OCI-LY7 (cell line): ENCODE measurements around the gene POLD3. TPM values are rescaled to one million over a fixed set of nuclear protein-coding genes. Genes with fewer than 3 reads are reported as not detected.

ENCODE experiments used
- BruUV-seq: library from RNA; stranded (reverse); fragments of 400-500 nt; replicated peaks from 2 replicates; lab custom pipeline; 2021; lab: Mats Ljungman, UMichigan
- CTCF ChIA-PET: fragments of 300-600 bp; sonication (Branson Sonifier 250); formaldehyde crosslinking; loops from one replicate; lab custom pipeline; 2022; ENCODE audit warnings: antibody characterized with exemption; ENCODE audit not compliant: unreplicated experiment; lab: Charles Lee
- POLR2A ChIA-PET: fragments of 300-600 bp; sonication (Branson Sonifier 250); formaldehyde crosslinking; loops from one replicate; lab custom pipeline; 2022; ENCODE audit warnings: antibody characterized with exemption; lab: Charles Lee
- DNase-seq: peaks from one replicate; pipeline ENCODE4 v3.0.0-alpha.2; 2015; ENCODE audit warnings: low spot score
- H2AFZ ChIP-seq: fragments of 200-600 bp; sonication (generic), shearing (Covaris generic); 2 replicates; pipeline ENCODE4 v1.6.1; 2014; ENCODE audit warnings: mild to moderate bottlenecking, antibody characterized with exemption, low read length, moderate library complexity
- H3K27ac ChIP-seq: fragments of 200-600 bp; sonication (generic); 2 replicates; pipeline ENCODE4 v1.5.1; 2014; ENCODE audit warnings: mixed run types, low read depth, mild to moderate bottlenecking, moderate library complexity, low read length, inconsistent platforms; ENCODE audit not compliant: poor library complexity, severe bottlenecking
- H3K36me3 ChIP-seq: fragments of 200-600 bp; sonication (generic); 2 replicates; pipeline ENCODE4 v1.6.1; 2014; ENCODE audit warnings: mild to moderate bottlenecking, antibody characterized with exemption, low read length, moderate library complexity, mixed read lengths; ENCODE audit not compliant: insufficient read depth
- H3K4me1 ChIP-seq: fragments of 200-600 bp; sonication (generic); 2 replicates; pipeline ENCODE4 v1.5.1; 2014; ENCODE audit warnings: mild to moderate bottlenecking, low read length; ENCODE audit not compliant: insufficient read depth, poor library complexity, severe bottlenecking
- H3K4me2 ChIP-seq: fragments of 200-600 bp; sonication (generic); 2 replicates; pipeline ENCODE4 v1.6.1; 2014; ENCODE audit warnings: mild to moderate bottlenecking, low read length
- H3K4me3 ChIP-seq: fragments of 200-600 bp; sonication (generic); 2 replicates; pipeline ENCODE4 v1.5.1; 2014; ENCODE audit warnings: mild to moderate bottlenecking, low read depth, low read length; ENCODE audit not compliant: poor library complexity, severe bottlenecking
- H3K79me2 ChIP-seq: fragments of 200-600 bp; sonication (generic); 2 replicates; pipeline ENCODE4 v1.6.1; 2016; ENCODE audit warnings: low read depth, mild to moderate bottlenecking, low read length, moderate library complexity, mixed read lengths; ENCODE audit not compliant: insufficient read depth
- H3K9me2 ChIP-seq: fragments of 200-600 bp; sonication (generic); 2 replicates; pipeline ENCODE4 v1.6.1; 2016; ENCODE audit warnings: mild to moderate bottlenecking, low read length, mixed read lengths; ENCODE audit not compliant: insufficient read depth
- H3K9me3 ChIP-seq: fragments of 200-600 bp; sonication (generic); 2 replicates; pipeline ENCODE4 v1.6.1; 2014; ENCODE audit warnings: mild to moderate bottlenecking, mixed run types, low read length, mixed read lengths
- H4K20me1 ChIP-seq: fragments of 200-600 bp; sonication (generic); 2 replicates; pipeline ENCODE4 v1.6.1; 2014; ENCODE audit warnings: mild to moderate bottlenecking, antibody characterized with exemption, low read length, moderate library complexity, mixed read lengths; ENCODE audit not compliant: insufficient read depth
- EZH2phosphoT487 ChIP-seq: fragments of 200-600 bp; sonication (generic); IDR thresholded peaks from 2 replicates; pipeline ENCODE4 v1.6.1; 2018; ENCODE audit warnings: low read depth, borderline replicate concordance, mild to moderate bottlenecking, mixed run types, antibody characterized with exemption, low read length, moderate library complexity, mixed read lengths
- intact Hi-C: fragments of 100-400 bp; cut with micrococcal nuclease; formaldehyde crosslinking; loops from one replicate; pipeline ENCODE4 v1.10.0; 2022; ENCODE audit not compliant: unreplicated experiment
- total RNA-seq, 2 experiments: library from RNA; depleted of rRNA in 1 of 2; stranded (reverse); fragments of >200 nt in 1 of 2; shearing (Covaris generic) in 1 of 2; gene quantifications; 2 replicates each; pipeline ENCODE4 v1.2.3, GENCODE V29; 2014 to 2022
- TF ChIP-seq, protein P1 (sequence below): fragments of 200-600 bp; sonication (generic); conservative IDR thresholded peaks from 2 replicates; pipeline ENCODE4 v1.5.1; 2014; ENCODE audit warnings: mild to moderate bottlenecking, antibody characterized with exemption, low read length, moderate library complexity, mixed read lengths

Gene POLD3
- total RNA-seq, 2 experiments from 2014 or later, result 38.8 to 39.3 TPM

DNA sequence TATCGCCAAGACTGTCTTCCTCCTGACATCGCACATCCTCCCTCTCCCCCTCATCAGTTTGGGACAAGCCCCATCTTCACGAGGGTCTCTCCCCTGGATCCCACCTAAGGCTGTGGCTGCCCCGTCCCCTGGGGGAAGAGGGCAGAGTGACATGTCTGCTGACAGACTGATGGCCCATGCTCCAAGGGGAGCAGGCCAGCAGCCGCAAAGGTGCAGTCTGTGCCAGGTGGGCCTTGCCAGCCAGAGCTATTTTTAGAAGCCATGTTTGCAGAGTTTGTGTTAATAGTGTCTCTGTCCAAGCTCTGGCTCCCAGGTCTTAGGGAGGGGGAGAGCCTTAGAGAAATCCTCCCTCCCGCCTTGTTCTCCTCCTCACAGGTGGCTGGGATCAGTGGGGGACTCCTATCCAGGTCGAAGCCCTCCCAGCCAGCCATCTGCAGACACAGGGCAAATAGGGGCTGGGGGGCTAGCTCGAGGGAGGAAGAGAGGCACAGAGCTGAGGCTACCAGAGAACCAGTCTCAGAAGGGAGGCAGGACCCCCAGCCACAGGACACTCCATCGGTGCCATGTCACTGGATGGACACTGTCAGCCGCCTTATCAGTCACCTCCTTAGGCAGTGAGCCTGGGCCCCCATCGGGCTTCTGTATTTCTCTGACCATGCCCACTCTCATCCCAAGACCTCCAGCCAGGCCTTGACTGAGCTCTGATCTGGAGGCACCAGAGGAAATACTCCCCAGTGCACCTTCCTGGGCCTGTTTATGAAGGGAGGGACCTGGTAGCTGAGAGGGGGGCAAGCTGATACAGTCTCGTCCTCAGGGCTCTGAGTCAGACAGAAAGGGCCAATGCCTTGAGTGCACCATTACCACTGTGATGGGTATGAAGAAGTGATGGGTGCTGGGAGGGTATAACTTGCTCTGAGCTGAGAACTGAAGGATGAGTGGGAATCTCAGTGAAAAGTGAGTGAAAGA lies 89.6 kb downstream of the POLD3 start:
- H3K27ac ChIP-seq, result no peak overlapping the region
- H2AFZ ChIP-seq, result no peak overlapping the region
- DNase-seq, result no peak
- ChIA-PET POLR2A (interaction anchor here (0.6 to 0.7 kb wide), 2 partner anchors 511 to 1418 kb away, joined by 4 to 5 read pairs; no protein-coding TSS in a partner anchor), CTCF (no interaction called here)
- TF ChIP-seq, protein P1, sequence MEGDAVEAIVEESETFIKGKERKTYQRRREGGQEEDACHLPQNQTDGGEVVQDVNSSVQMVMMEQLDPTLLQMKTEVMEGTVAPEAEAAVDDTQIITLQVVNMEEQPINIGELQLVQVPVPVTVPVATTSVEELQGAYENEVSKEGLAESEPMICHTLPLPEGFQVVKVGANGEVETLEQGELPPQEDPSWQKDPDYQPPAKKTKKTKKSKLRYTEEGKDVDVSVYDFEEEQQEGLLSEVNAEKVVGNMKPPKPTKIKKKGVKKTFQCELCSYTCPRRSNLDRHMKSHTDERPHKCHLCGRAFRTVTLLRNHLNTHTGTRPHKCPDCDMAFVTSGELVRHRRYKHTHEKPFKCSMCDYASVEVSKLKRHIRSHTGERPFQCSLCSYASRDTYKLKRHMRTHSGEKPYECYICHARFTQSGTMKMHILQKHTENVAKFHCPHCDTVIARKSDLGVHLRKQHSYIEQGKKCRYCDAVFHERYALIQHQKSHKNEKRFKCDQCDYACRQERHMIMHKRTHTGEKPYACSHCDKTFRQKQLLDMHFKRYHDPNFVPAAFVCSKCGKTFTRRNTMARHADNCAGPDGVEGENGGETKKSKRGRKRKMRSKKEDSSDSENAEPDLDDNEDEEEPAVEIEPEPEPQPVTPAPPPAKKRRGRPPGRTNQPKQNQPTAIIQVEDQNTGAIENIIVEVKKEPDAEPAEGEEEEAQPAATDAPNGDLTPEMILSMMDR, result no peak
- TF ChIP-seq EZH2phosphoT487, result no peak
- intact Hi-C loops, result no loop called here
- no peaks in the 10 kb centered on the region for H3K9me3 ChIP-seq
- H3K4me2 ChIP-seq, result no peak overlapping the region
- H3K4me3 ChIP-seq, result no peak overlapping the region
- no peaks in the 10 kb centered on the region for H3K4me1 ChIP-seq
- no peaks in the 10 kb centered on the region for H3K9me2 ChIP-seq
- no TSS peak for BruUV-seq
- no peaks in the 10 kb centered on the region for H3K79me2 ChIP-seq
- H4K20me1 ChIP-seq, result no peaks in the 10 kb centered on the region
- H3K36me3 ChIP-seq, result no peaks in the 10 kb centered on the region

DNA sequence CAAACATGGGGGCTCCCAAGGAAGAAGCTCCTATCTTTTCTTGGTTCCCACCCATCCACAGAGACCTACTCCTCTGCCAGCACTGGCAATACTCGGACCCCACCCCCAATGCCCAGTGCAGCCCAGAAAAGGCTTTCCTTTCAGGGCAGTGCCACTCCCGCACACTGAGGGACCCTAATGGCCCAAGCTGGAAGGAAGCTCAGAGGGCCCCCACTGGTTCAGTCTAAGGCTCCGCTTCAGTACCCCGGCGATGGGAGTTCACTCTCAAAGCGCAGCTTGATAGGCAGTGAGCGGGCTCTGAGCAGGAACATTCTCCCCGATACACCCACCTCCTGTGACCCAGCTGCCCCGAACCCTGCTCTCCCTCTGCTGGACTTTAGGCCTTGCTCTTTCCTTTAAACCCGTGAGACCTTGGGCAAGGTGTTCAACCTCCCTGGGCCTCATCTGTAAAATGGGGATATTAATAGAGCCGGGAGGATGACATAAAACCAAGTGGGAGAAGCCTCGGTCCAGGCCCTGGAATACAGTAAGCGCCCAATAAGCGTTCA lies 90.4 kb downstream of the POLD3 start:
- H3K27ac ChIP-seq, result no peak overlapping the region
- H3K9me3 ChIP-seq, result no peaks in the 10 kb centered on the region
- POLR2A ChIA-PET, result no interaction called here
- TF ChIP-seq EZH2phosphoT487, result no peak
- TF ChIP-seq, protein P1, result no peak
- no peaks in the 10 kb centered on the region for H3K36me3 ChIP-seq
- H3K9me2 ChIP-seq, result no peaks in the 10 kb centered on the region
- no peak overlapping the region for H2AFZ ChIP-seq
- H4K20me1 ChIP-seq, result no peaks in the 10 kb centered on the region
- DNase-seq, result no peak
- CTCF ChIA-PET, result no interaction called here
- H3K4me1 ChIP-seq, result no peaks in the 10 kb centered on the region
- no TSS peak for BruUV-seq
- no peak overlapping the region for H3K4me3 ChIP-seq
- no peak overlapping the region for H3K4me2 ChIP-seq
- no peaks in the 10 kb centered on the region for H3K79me2 ChIP-seq
- intact Hi-C loops, result no loop called here
